Measurements from ENCODE around the gene VSTM4. TPM values are rescaled to one million over a fixed set of nuclear protein-coding genes. Genes with fewer than 3 reads are reported as not detected.

The VSTM4 gene
- total RNA-seq, 1 experiment from 2014 or later = not detected

DNA sequence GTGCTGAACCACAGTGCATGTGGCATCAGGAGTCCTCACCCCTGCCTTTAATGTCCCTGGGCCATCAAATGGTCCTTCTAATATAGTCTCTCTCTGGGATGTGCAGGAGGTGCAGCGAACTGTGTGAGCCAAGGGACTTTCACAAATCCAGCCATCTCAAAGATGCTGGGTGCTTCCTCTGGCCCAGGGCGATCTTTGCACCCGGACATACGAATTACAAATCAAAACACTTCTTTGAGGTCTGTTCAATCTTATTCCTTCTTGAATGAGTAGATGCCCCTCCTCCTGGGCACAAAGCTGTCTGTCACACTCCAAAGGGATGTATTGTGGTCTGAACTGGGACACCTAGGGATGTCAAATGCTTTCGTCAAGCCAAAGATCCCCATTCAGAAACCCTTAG, 60.6 kb downstream of the VSTM4 start:
- intact Hi-C loops (cut with micrococcal nuclease; ENCODE audit: unreplicated experiment) = no loop called here
- TF ChIP-seq, protein P1, sequence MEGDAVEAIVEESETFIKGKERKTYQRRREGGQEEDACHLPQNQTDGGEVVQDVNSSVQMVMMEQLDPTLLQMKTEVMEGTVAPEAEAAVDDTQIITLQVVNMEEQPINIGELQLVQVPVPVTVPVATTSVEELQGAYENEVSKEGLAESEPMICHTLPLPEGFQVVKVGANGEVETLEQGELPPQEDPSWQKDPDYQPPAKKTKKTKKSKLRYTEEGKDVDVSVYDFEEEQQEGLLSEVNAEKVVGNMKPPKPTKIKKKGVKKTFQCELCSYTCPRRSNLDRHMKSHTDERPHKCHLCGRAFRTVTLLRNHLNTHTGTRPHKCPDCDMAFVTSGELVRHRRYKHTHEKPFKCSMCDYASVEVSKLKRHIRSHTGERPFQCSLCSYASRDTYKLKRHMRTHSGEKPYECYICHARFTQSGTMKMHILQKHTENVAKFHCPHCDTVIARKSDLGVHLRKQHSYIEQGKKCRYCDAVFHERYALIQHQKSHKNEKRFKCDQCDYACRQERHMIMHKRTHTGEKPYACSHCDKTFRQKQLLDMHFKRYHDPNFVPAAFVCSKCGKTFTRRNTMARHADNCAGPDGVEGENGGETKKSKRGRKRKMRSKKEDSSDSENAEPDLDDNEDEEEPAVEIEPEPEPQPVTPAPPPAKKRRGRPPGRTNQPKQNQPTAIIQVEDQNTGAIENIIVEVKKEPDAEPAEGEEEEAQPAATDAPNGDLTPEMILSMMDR (IDR thresholded peaks at IDR 0.05; ENCODE audit: unreplicated experiment) = no peak
- no peak overlapping the region for H3K27ac Mint-ChIP-seq (ENCODE audit: unreplicated experiment)
- H3K4me3 Mint-ChIP-seq (ENCODE audit: low read depth, unreplicated experiment) = no peak overlapping the region
- H3K4me1 Mint-ChIP-seq (ENCODE audit: low read depth, unreplicated experiment) = no peaks in the 10 kb centered on the region
- H3K27me3 Mint-ChIP-seq (ENCODE audit: unreplicated experiment) = peaks cover 91% of the 10 kb centered on the region
- no peaks in the 10 kb centered on the region for H3K36me3 Mint-ChIP-seq (ENCODE audit: insufficient read depth, unreplicated experiment)
- DNase-seq = no peak
- H3K9me3 Mint-ChIP-seq (ENCODE audit: low read depth, unreplicated experiment) = no peaks in the 10 kb centered on the region
- no TSS peak for BruUV-seq (replicated peaks)
- CTCF ChIA-PET = no interaction called here

DNA sequence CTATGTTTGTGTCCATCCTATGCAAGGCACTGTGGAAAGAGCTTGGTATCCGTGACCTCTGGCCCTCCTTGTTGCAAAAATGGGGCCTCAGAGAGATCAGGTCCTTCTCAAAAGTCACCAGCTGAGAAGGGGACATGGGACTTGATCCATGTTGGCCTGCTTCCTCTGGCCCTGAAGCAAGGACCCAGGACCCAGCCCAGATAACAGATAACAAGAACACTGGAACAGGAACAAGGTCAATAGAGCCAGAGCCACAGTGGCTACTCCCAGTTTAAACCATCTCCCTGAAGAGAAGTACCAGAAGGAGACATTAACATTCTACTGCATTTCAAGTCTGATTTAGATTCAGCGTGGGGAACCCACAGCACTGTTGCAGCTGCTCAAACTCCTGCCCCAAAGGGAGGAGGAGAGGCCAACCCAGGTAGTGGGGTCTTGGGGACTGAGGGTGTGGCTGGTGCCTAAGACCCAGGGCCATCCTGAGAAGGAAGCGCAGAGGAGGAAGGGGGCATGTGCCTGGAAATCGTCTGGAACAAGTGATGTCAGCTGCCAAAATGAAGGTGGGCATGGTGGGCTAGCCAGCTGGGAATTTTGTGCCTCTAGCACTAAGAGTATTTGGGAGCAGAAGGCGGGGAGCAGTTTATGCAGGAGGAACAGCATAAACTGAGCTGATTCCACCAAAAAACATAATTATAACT, 61.2 kb downstream of the VSTM4 start:
- CTCF ChIA-PET = no interaction called here
- intact Hi-C loops (cut with micrococcal nuclease; ENCODE audit: unreplicated experiment) = no loop called here
- TF ChIP-seq, protein P1 (IDR thresholded peaks at IDR 0.05; ENCODE audit: unreplicated experiment) = no peak
- no TSS peak for BruUV-seq (replicated peaks)
- Mint-ChIP-seq H3K27ac (ENCODE audit: unreplicated experiment) (no peak overlapping the region), H3K4me1 (ENCODE audit: low read depth, unreplicated experiment) (no peaks in the 10 kb centered on the region), H3K27me3 (ENCODE audit: unreplicated experiment) (peaks cover 91% of the 10 kb centered on the region), H3K9me3 (ENCODE audit: low read depth, unreplicated experiment) (no peaks in the 10 kb centered on the region), H3K36me3 (ENCODE audit: insufficient read depth, unreplicated experiment) (no peaks in the 10 kb centered on the region), H3K4me3 (ENCODE audit: low read depth, unreplicated experiment) (no peak overlapping the region)
- no peak for DNase-seq

DNA sequence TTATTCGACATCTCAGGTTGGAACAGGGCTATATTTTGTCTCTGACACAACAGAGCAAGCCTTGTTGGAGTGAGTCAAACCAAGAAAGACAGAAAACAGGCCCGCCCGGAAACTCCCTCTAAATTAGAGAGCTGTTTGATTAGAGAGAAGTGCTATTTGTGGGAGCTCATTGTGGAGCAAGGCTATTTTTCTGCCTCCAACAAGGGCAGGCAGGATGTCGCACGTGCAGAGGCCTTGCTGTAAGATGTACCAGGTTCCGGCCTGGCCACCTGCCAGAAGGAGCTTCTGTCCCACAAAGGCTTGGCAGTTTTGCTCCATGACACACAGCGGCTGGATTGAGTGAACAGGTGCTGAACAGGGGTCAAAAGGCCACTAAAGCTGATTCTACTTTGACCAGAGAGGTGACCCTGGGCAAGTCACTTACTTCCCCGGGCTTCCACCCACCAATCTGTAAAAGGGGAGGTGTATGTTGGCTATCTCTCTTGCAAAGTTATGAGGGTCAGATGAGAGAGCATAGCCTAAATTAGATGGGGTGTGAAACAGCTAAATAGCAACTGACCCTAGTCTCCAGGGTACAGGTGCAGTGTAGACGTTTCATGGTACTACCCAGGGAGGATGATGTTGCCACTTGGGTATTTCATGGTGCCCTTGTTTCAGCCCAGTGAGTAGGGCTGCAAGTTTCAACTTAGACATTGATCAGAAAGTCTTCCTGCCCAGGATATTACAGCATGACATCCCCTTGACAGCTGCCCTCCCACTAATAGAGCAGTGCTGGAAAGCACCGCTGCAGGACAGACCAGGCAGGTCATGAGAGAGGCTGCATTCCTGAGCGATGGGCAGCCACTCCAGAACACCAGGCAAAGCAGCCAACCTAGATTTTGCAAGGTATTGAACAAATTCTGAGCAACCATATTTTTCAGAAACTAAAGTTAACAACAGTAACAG, 62.0 kb downstream of the VSTM4 start:
- Mint-ChIP-seq H3K27ac (ENCODE audit: unreplicated experiment) (no peak overlapping the region), H3K27me3 (ENCODE audit: unreplicated experiment) (peaks cover 91% of the 10 kb centered on the region), H3K4me1 (ENCODE audit: low read depth, unreplicated experiment) (no peaks in the 10 kb centered on the region), H3K4me3 (ENCODE audit: low read depth, unreplicated experiment) (no peak overlapping the region), H3K9me3 (ENCODE audit: low read depth, unreplicated experiment) (no peaks in the 10 kb centered on the region), H3K36me3 (ENCODE audit: insufficient read depth, unreplicated experiment) (no peaks in the 10 kb centered on the region)
- no TSS peak for BruUV-seq (replicated peaks)
- CTCF ChIA-PET = no interaction called here
- intact Hi-C loops (cut with micrococcal nuclease; ENCODE audit: unreplicated experiment) = no loop called here
- DNase-seq = no peak
- TF ChIP-seq, protein P1 (IDR thresholded peaks at IDR 0.05; ENCODE audit: unreplicated experiment) = no peak

DNA sequence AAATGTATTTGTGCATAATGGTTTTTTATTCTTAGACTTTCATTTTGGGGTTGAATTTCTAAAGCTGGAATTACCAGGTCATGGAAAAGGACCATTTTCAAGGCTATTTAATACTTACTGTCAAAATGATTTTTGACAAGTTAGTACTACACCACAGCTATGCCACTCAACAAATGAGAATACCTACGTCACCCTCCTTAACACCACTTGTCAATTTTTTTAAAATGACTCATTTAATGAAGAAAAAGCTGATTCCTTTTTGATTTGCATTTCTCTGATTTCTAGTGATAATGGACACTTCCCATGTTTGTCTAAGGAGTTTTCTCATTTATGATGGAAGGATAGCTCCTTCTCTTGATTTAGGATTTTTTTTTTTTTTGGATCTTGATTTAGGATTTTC, 63.3 kb downstream of the VSTM4 start:
- Mint-ChIP-seq H3K27me3 (ENCODE audit: unreplicated experiment) (peaks cover 91% of the 10 kb centered on the region), H3K27ac (ENCODE audit: unreplicated experiment) (no peak overlapping the region), H3K36me3 (ENCODE audit: insufficient read depth, unreplicated experiment) (no peaks in the 10 kb centered on the region), H3K4me3 (ENCODE audit: low read depth, unreplicated experiment) (no peak overlapping the region), H3K9me3 (ENCODE audit: low read depth, unreplicated experiment) (no peaks in the 10 kb centered on the region), H3K4me1 (ENCODE audit: low read depth, unreplicated experiment) (no peaks in the 10 kb centered on the region)
- no TSS peak for BruUV-seq (replicated peaks)
- intact Hi-C loops (cut with micrococcal nuclease; ENCODE audit: unreplicated experiment) = no loop called here
- TF ChIP-seq, protein P1 (IDR thresholded peaks at IDR 0.05; ENCODE audit: unreplicated experiment) = no peak
- DNase-seq = no peak
- CTCF ChIA-PET = no interaction called here
